Measurements from ENCODE around the gene ATP8B1. TPM values are rescaled to one million over a fixed set of nuclear protein-coding genes. Genes with fewer than 3 reads are reported as not detected.

The ATP8B1 gene
- total RNA-seq, 2 experiments from 2014 or later = 0.18 to 0.38 TPM

DNA sequence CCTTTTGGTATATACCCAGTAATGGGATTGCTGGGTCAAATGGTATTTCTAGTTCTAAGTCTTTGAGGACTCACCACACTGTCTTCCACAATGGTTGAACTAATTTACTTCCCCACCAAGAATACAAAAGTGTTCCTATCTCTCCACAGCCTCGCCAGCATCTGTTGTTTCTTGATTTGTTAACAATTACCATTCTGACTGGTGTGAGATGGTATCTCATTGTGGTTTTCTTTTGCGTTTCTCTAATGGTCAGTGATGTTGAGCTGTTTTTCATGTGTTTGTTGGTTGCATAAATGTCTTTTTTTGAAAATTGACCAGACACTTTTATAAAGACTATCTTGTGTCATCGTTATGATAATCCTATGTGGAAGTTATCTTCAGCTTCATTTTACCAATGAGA, 16.0 kb upstream of the ATP8B1 start:
- CTCF ChIA-PET = no interaction called here
- POLR2A ChIA-PET = no interaction called here
- DNase-seq (no peak), ATAC-seq (no peak)
- Mint-ChIP-seq H3K9me3 (no peaks in the 10 kb centered on the region), H3K4me1 (ENCODE audit: low read depth) (no peaks in the 10 kb centered on the region), H3K4me3 (no peak overlapping the region), H3K27ac (no peak overlapping the region), H3K36me3 (ENCODE audit: low read depth) (peaks cover 2% of the 10 kb centered on the region), H3K27me3 (peaks cover 8% of the 10 kb centered on the region)
- intact Hi-C loops (cut with micrococcal nuclease) = no loop called here
- TF ChIP-seq, protein P1, sequence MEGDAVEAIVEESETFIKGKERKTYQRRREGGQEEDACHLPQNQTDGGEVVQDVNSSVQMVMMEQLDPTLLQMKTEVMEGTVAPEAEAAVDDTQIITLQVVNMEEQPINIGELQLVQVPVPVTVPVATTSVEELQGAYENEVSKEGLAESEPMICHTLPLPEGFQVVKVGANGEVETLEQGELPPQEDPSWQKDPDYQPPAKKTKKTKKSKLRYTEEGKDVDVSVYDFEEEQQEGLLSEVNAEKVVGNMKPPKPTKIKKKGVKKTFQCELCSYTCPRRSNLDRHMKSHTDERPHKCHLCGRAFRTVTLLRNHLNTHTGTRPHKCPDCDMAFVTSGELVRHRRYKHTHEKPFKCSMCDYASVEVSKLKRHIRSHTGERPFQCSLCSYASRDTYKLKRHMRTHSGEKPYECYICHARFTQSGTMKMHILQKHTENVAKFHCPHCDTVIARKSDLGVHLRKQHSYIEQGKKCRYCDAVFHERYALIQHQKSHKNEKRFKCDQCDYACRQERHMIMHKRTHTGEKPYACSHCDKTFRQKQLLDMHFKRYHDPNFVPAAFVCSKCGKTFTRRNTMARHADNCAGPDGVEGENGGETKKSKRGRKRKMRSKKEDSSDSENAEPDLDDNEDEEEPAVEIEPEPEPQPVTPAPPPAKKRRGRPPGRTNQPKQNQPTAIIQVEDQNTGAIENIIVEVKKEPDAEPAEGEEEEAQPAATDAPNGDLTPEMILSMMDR (IDR thresholded peaks at IDR 0.05) = no peak

DNA sequence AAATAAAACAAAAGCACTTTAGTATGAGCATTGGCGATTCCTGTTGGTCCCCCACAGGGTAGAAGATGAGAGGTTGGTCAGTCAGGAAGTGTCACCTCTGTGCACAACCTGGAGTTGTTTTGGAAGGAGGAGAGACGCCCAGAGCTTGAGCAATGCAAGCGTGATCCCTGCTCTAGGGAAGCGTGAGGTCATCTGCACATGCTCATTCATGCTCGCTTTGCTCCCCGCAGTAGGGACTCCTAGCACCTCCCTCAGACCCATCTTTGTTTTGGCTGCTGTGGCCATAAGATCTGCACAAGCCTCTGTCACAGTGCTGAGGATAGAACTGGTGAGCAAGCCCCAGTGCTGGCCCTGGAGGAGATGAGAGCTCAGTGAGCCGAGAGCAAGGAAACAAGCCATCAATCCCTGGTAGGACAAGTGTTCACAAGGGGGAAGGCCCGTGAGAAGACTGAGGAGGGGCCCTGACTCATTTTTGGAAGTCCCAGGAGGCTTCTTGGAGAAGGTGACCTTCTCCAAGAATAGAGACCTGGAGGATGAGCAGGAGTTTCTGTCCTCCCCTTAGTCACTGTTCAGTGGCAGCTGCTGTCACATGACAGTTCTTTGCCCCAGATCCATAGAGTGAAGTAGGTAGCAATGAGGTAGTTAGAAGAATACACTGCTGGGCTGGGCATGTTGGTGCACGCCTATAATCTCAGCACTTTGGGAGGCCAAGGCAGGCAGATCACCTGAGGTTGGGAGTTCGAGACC, 13.3 kb upstream of the ATP8B1 start:
- ChIA-PET CTCF (no interaction called here), POLR2A (no interaction called here)
- no peak for DNase-seq
- peaks cover 15% of the 10 kb centered on the region for H3K27me3 Mint-ChIP-seq
- TF ChIP-seq, protein P1 (IDR thresholded peaks at IDR 0.05) = no peak
- intact Hi-C loops (cut with micrococcal nuclease) = no loop called here
- no peak for ATAC-seq
- H3K27ac Mint-ChIP-seq = no peak overlapping the region
- H3K36me3 Mint-ChIP-seq (ENCODE audit: low read depth) = peaks cover 11% of the 10 kb centered on the region
- H3K4me3 Mint-ChIP-seq = no peak overlapping the region
- H3K9me3 Mint-ChIP-seq = peaks cover 11% of the 10 kb centered on the region
- H3K4me1 Mint-ChIP-seq (ENCODE audit: low read depth) = no peaks in the 10 kb centered on the region

DNA sequence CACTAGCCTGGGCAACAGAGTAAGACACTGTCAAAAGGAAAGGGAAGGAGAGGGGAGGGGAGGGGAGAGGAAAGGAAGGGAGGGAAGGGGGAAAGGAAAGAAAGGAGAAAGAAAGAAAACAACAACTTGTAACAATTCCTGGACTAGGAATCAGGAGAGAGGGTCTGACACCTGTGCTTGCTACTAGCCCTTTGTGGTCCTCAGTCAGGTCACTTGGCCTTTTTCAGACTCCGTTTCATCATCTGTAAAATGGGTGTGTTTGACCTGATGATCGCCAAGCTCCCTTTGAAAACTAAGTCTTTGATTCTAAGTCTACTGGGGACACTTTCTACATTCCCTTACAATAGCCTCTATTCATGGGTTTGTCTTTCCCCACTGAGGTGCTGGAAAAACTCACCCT, 11.4 kb upstream of the ATP8B1 start:
- no peak for ATAC-seq
- ChIA-PET POLR2A (no interaction called here), CTCF (no interaction called here)
- TF ChIP-seq, protein P1 (IDR thresholded peaks at IDR 0.05) = no peak
- DNase-seq = no peak
- peaks cover 14% of the 10 kb centered on the region for H3K9me3 Mint-ChIP-seq
- H3K4me3 Mint-ChIP-seq = no peak overlapping the region
- peaks cover 17% of the 10 kb centered on the region for H3K27me3 Mint-ChIP-seq
- H3K4me1 Mint-ChIP-seq (ENCODE audit: low read depth) = no peaks in the 10 kb centered on the region
- H3K36me3 Mint-ChIP-seq (ENCODE audit: low read depth) = peaks cover 14% of the 10 kb centered on the region
- intact Hi-C loops (cut with micrococcal nuclease) = no loop called here
- H3K27ac Mint-ChIP-seq = no peak overlapping the region

DNA sequence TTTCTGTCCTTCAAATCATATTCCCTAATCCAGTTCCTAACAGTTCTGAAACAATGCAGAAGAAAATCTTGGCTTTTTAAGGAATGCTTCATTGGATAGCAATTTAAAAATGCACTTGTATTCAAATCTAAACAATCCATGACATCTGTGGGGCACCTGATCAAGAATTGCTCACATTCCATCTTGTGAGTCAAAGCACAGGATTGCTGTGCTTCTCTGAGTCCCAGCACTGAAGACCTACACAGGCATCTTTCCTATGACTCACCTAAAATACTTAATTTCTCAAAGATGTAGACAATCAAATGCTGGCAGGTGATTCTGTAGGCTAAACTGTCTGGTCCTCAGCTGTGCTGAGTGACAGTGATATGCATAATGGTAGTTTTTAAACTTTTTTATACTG, 10.1 kb upstream of the ATP8B1 start:
- peaks cover 14% of the 10 kb centered on the region for H3K9me3 Mint-ChIP-seq
- POLR2A ChIA-PET = no interaction called here
- peaks cover 17% of the 10 kb centered on the region for H3K27me3 Mint-ChIP-seq
- TF ChIP-seq, protein P1 (IDR thresholded peaks at IDR 0.05) = no peak
- ATAC-seq (no peak), DNase-seq (no peak)
- no peaks in the 10 kb centered on the region for H3K4me1 Mint-ChIP-seq (ENCODE audit: low read depth)
- H3K36me3 Mint-ChIP-seq (ENCODE audit: low read depth) = peaks cover 14% of the 10 kb centered on the region
- no peak overlapping the region for H3K4me3 Mint-ChIP-seq
- CTCF ChIA-PET = no interaction called here
- no peak overlapping the region for H3K27ac Mint-ChIP-seq
- intact Hi-C loops (cut with micrococcal nuclease) = no loop called here

DNA sequence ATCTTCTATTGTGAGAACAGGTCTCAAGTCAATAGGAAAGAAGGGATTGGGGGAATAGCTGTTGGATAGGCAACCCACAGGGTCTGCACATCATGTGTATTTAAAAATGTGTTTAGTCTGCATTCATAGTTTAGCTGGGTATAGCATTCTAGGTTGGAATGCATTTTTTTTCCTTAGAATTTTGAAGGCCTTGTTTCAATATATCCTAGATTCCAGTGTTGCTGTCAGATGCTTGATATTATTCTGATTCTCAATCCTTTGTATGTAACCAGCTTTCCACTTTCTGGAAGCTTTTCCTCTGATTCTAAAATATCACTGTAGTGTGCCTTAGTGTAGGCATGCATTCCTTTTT, 9.0 kb upstream of the ATP8B1 start:
- TF ChIP-seq, protein P1 (IDR thresholded peaks at IDR 0.05) = no peak
- POLR2A ChIA-PET = interaction anchor here (1.0 kb wide), 1 partner anchor 9 kb away, joined by 4 read pairs; the partner anchor contains the start of gene ATP8B1
- Mint-ChIP-seq H3K9me3 (peaks cover 14% of the 10 kb centered on the region), H3K27ac (no peak overlapping the region), H3K4me3 (no peak overlapping the region), H3K27me3 (peaks cover 15% of the 10 kb centered on the region), H3K4me1 (ENCODE audit: low read depth) (no peaks in the 10 kb centered on the region), H3K36me3 (ENCODE audit: low read depth) (peaks cover 14% of the 10 kb centered on the region)
- no peak for ATAC-seq
- DNase-seq = no peak
- intact Hi-C loops (cut with micrococcal nuclease) = no loop called here
- CTCF ChIA-PET = no interaction called here

Measured in activated CD8-positive, alpha-beta T cell treated with anti-CD3 and anti-CD28 coated beads for 36 hours (primary cell).